Lung (tissue), 12 donors: ENCODE data around the gene TTC39C. TPM values are rescaled to one million over a fixed set of nuclear protein-coding genes. Genes with fewer than 3 reads are reported as not detected.

Source experiments
- ATAC-seq: fragments of 200-7000 bp; cut with Tn5 transposase; one replicate; pipeline ENCODE4 v1.9.1; 2020; ENCODE audit warnings: moderate number of reproducible peaks; ENCODE audit not compliant: insufficient read depth, low FRiP score
- DNase-seq, 3 donors: peaks; one replicate each; pipeline ENCODE4 v3.0.0-alpha.2; 2013 to 2017
- H3K27ac ChIP-seq, 2 donors: one replicate each; pipeline ENCODE4 v1.5.1; 2013; ENCODE audit warnings: mild to moderate bottlenecking in 2 of 2, moderate library complexity in 2 of 2, control low read depth in 1 of 2, inconsistent platforms in 1 of 2, low read depth in 1 of 2, low read length in 1 of 2
- H3K27me3 ChIP-seq, 3 donors: one replicate each; pipeline ENCODE4 v1.5.1; 2013; ENCODE audit warnings: low read length in 2 of 3; ENCODE audit not compliant: control insufficient read depth in 3 of 3, insufficient read depth in 3 of 3
- H3K36me3 ChIP-seq, 4 donors: one replicate each; pipeline ENCODE4 v1.5.1; 2013; ENCODE audit warnings: low read length in 4 of 4, mild to moderate bottlenecking in 1 of 4, moderate library complexity in 1 of 4; ENCODE audit not compliant: control insufficient read depth in 4 of 4, insufficient read depth in 4 of 4
- H3K4me1 ChIP-seq, 5 donors: one replicate each; pipeline ENCODE4 v1.5.1; 2013; ENCODE audit warnings: low read length in 5 of 5, mild to moderate bottlenecking in 2 of 5, moderate library complexity in 1 of 5; ENCODE audit not compliant: control insufficient read depth in 5 of 5, insufficient read depth in 5 of 5
- H3K4me3 ChIP-seq: one replicate; pipeline ENCODE4 v1.5.1; 2013; ENCODE audit warnings: mild to moderate bottlenecking, control low read depth, moderate library complexity
- H3K9ac ChIP-seq, 2 donors: one replicate each; pipeline ENCODE4 v1.5.1; 2013; ENCODE audit warnings: low read length in 2 of 2, control low read depth in 1 of 2; ENCODE audit not compliant: insufficient read depth in 1 of 2
- H3K9me3 ChIP-seq, 4 donors: one replicate each; pipeline ENCODE4 v1.5.1; 2013; ENCODE audit warnings: low read length in 3 of 4, mild to moderate bottlenecking in 1 of 4, moderate library complexity in 1 of 4; ENCODE audit not compliant: control insufficient read depth in 4 of 4, insufficient read depth in 3 of 4
- CTCF ChIP-seq: IDR thresholded peaks from 2 replicates; pipeline ENCODE4 v1.5.1; 2012; ENCODE audit warnings: mild to moderate bottlenecking; ENCODE audit errors: control extremely low read depth, extremely low read depth
- WGBS, 2 donors: extraction: QIAGEN DNeasy Blood & Tissue Kit; methylation state at CpG; one replicate each; pipeline ENCODE4 v1.1.7; 2013; 5-methylcytosine and 5-hydroxymethylcytosine counted together
- polyA plus RNA-seq, 2 donors: library from polyadenylated mRNA; stranded (reverse); fragments of 200-250 nt; gene quantifications; one replicate each; pipeline ENCODE4 v1.2.1, GENCODE V29; 2013
- total RNA-seq, 2 donors: library from RNA; depleted of rRNA in 1 of 2; stranded (reverse); fragments of >200 nt in 1 of 2; gene quantifications; one replicate each; pipeline ENCODE4 v1.2.1, GENCODE V29; 2014 to 2021
- donor health status: control.
- donor health status: control.
- donor health status: Bipolar disorder and iron deficiency.
- donor health status: healthy.
- donor health status: DM: yes; HTN: yes; CAD: no.

Gene TTC39C
- total and polyA plus RNA-seq, 4 donors, result 6.0 to 33.5 (median 19.3) TPM

GRCh38 chr18:24168496-24168895 is 153.9 kb downstream of the TTC39C start:
- no peak for TF ChIP-seq CTCF
- no peak overlapping the region for H3K4me3 ChIP-seq

GRCh38 chr18:24170360-24170759 is 155.8 kb downstream of the TTC39C start:
- WGBS, 2 donors, result 84 to 92% methylated on average over 8 of the region's 8 CpGs
- Histone ChIP-seq H3K4me1 (no peaks in the 10 kb centered on the region), H3K36me3 (peaks cover 7 to 29% (median 14%) of the 10 kb centered on the region in 4 donors), H3K4me3 (no peak overlapping the region), H3K27ac (no peak overlapping the region), H3K27me3 (no peaks in the 10 kb centered on the region), H3K9ac (no peak overlapping the region), H3K9me3 (no peaks in the 10 kb centered on the region)
- ATAC-seq, result no peak
- no peak for DNase-seq
- no peak for TF ChIP-seq CTCF

More at GRCh38 chr18:24168496-24168895, 153.9 kb downstream of the TTC39C start:
- Histone ChIP-seq H3K27ac (no peak overlapping the region), H3K4me1 (no peaks in the 10 kb centered on the region), H3K36me3 (peaks cover 9 to 27% (median 12%) of the 10 kb centered on the region in 4 donors), H3K9me3 (no peaks in the 10 kb centered on the region), H3K9ac (no peak overlapping the region), H3K27me3 (no peaks in the 10 kb centered on the region)
- 92 to 93% methylated on average over 7 of the region's 7 CpGs for WGBS, 2 donors
- ATAC-seq (no peak), DNase-seq (no peak)

GRCh38 chr18:24173997-24174396 is 159.4 kb downstream of the TTC39C start:
- peaks cover 0 to 4% (median 2%) of the 10 kb centered on the region in 5 donors for H3K4me1 ChIP-seq
- 88 to 95% methylated on average over 3 of the region's 3 CpGs for WGBS, 2 donors

More at GRCh38 chr18:24173997-24174396, 159.4 kb downstream of the TTC39C start:
- TF ChIP-seq CTCF, result no peak
- ATAC-seq (no peak), DNase-seq (no peak)
- Histone ChIP-seq H3K9ac (no peak overlapping the region), H3K27ac (no peak overlapping the region), H3K4me3 (no peak overlapping the region), H3K36me3 (peaks cover 5 to 13% (median 11%) of the 10 kb centered on the region in 4 donors), H3K27me3 (no peaks in the 10 kb centered on the region), H3K9me3 (no peaks in the 10 kb centered on the region)
